Esophagus (tissue), 2 donors: ENCODE data around the gene SLC2A13. TPM values are rescaled to one million over a fixed set of nuclear protein-coding genes. Genes with fewer than 3 reads are reported as not detected.

Experiments
- H3K27ac ChIP-seq, 2 donors: one replicate each; pipeline ENCODE4 v1.5.1; 2013; ENCODE audit warnings: low read depth in 2 of 2, mild to moderate bottlenecking in 2 of 2, inconsistent platforms in 1 of 2, low read length in 1 of 2, moderate library complexity in 1 of 2
- H3K27me3 ChIP-seq, 2 donors: one replicate each; pipeline ENCODE4 v1.6.1; 2013; ENCODE audit warnings: low read length in 2 of 2, control low read depth in 1 of 2, mild to moderate bottlenecking in 1 of 2; ENCODE audit not compliant: insufficient read depth in 2 of 2, control insufficient read depth in 1 of 2
- H3K36me3 ChIP-seq, 2 donors: one replicate each; pipeline ENCODE4 v1.6.1; 2013; ENCODE audit warnings: low read length in 1 of 2; ENCODE audit not compliant: control insufficient read depth in 2 of 2, insufficient read depth in 2 of 2
- H3K4me1 ChIP-seq, 2 donors: one replicate each; pipeline ENCODE4 v1.6.1; 2013; ENCODE audit warnings: low read length in 1 of 2; ENCODE audit not compliant: control insufficient read depth in 2 of 2, insufficient read depth in 2 of 2
- H3K4me3 ChIP-seq, 2 donors: one replicate each; pipeline ENCODE4 v1.5.1; 2013; ENCODE audit warnings: low read length in 2 of 2, mild to moderate bottlenecking in 2 of 2, low read depth in 1 of 2, moderate library complexity in 1 of 2
- H3K9me3 ChIP-seq, 2 donors: one replicate each; pipeline ENCODE4 v1.6.1; 2013; ENCODE audit warnings: mild to moderate bottlenecking in 2 of 2, low read depth in 1 of 2, low read length in 1 of 2, moderate library complexity in 1 of 2; ENCODE audit not compliant: control insufficient read depth in 2 of 2, insufficient read depth in 1 of 2
- WGBS, 2 donors: extraction: QIAGEN DNeasy Blood & Tissue Kit; methylation state at CpG; one replicate each; pipeline ENCODE4 v1.1.7; 2013; 5-methylcytosine and 5-hydroxymethylcytosine counted together
- polyA plus RNA-seq, 2 donors: library from polyadenylated mRNA; stranded (reverse); fragments of 200-250 nt; gene quantifications; one replicate each; pipeline ENCODE4 v1.2.3, GENCODE V29; 2013
- donor health status: healthy with polysubstance abuse.
- donor health status: Bipolar disorder and iron deficiency.

Gene SLC2A13
- polyA plus RNA-seq, 2 donors: 0.84 to 1.0 TPM

GRCh38 chr12:39958377-39958776 lies 147.5 kb downstream of the SLC2A13 start:
- Histone ChIP-seq H3K4me1 (no peaks in the 10 kb centered on the region), H3K36me3 (no peaks in the 10 kb centered on the region), H3K27ac (no peak overlapping the region), H3K27me3 (no peaks in the 10 kb centered on the region), H3K4me3 (no peak overlapping the region), H3K9me3 (no peaks in the 10 kb centered on the region)
- 84 to 89% methylated on average over 3 of the region's 3 CpGs for WGBS, 2 donors

DNA sequence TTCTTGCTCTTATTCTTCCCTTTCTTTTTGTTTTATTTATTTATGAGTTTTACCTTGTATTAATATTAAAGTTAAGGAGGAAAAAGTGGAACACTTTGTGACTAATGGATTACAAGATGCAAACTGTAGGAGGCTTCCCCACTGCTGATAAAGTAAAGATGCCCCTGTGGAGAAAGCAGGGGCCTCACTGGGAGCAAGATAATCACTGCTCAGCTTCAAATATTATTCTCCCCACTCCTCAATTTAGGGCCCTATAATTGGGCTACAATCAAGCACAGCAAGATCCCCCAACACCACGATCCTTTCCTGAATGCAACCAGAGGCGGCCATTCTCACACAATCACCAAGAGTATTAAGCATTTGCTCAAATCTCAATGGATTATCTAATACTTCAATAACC lies 149.2 kb downstream of the SLC2A13 start:
- WGBS, 2 donors: 86 to 93% methylated on average over 2 of the region's 2 CpGs
- Histone ChIP-seq H3K27me3 (no peaks in the 10 kb centered on the region), H3K27ac (no peak overlapping the region), H3K4me3 (no peak overlapping the region), H3K9me3 (no peaks in the 10 kb centered on the region), H3K36me3 (no peaks in the 10 kb centered on the region), H3K4me1 (no peaks in the 10 kb centered on the region)

DNA sequence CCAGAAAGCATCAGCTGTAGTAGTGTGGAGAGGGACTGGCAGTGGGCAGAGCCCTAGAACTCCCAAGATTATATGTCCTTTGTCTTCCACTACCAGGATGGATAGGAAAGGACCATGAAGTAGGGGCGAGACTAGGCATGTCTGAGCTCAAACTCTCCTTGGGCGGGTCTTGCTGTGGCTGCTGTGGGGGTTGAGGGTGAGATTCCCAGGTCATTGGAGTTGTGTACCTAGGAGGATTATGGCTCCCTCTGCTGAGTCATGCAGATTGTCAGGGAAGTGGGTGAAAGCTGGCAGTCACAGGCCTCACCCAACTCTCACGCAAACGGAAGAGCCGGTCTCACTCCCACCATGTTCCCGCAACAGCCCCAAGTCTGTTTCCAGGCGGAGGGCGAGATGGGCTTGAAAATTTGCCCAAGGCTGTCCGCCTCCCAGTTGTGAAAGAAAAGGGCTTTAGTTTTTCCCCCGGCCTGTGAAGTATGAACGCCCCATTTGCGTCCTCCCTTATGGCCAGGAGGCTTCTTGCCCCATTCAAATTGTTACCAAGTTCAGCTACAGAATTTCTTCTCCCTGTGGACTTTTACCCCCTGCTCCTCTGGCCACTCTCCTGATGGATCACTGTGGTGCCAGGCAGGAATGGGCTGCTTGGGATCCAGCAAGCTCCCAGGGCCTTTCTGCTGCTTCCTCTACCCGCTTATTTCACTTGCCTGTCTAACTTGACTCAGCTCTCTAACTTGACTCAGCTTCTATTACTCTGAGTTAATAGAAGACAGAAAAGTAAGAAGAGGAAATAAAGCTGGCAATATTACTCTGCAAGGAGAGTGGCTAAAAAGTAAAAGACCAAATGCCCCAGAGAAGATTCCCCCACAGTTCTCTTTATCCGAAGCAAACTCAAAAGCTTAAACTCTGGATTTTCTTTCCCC lies 159.3 kb downstream of the SLC2A13 start:
- 95% methylated on average over 14 of the region's 14 CpGs for WGBS, 2 donors

GRCh38 chr12:39937119-39937518 lies 168.8 kb downstream of the SLC2A13 start:
- Histone ChIP-seq H3K4me1 (no peaks in the 10 kb centered on the region), H3K4me3 (no peak overlapping the region), H3K27ac (no peak overlapping the region), H3K27me3 (no peaks in the 10 kb centered on the region), H3K9me3 (no peaks in the 10 kb centered on the region), H3K36me3 (no peaks in the 10 kb centered on the region)
- WGBS, 2 donors: 75 to 98% methylated on average over 1 of the region's 1 CpG

More for the DNA sequence above, 159.3 kb downstream of the SLC2A13 start:
- H3K27me3 ChIP-seq: no peaks in the 10 kb centered on the region
- H3K27ac ChIP-seq: no peak overlapping the region
- H3K4me3 ChIP-seq: no peak overlapping the region
- H3K9me3 ChIP-seq: peaks cover 0 to 3% of the 10 kb centered on the region in 2 donors
- no peaks in the 10 kb centered on the region for H3K36me3 ChIP-seq
- H3K4me1 ChIP-seq: peaks cover 0 to 3% of the 10 kb centered on the region in 2 donors

GRCh38 chr12:39935839-39936238 lies 170.0 kb downstream of the SLC2A13 start:
- Histone ChIP-seq H3K27me3 (no peaks in the 10 kb centered on the region), H3K36me3 (no peaks in the 10 kb centered on the region), H3K4me1 (no peaks in the 10 kb centered on the region), H3K4me3 (no peak overlapping the region), H3K9me3 (no peaks in the 10 kb centered on the region), H3K27ac (no peak overlapping the region)
- 91 to 94% methylated on average over 2 of the region's 2 CpGs for WGBS, 2 donors

- 75 to 81% methylated on average over 1 of the region's 1 CpG for WGBS, 2 donors
- Histone ChIP-seq H3K9me3 (no peaks in the 10 kb centered on the region), H3K36me3 (no peaks in the 10 kb centered on the region), H3K4me3 (no peak overlapping the region), H3K27me3 (no peaks in the 10 kb centered on the region), H3K4me1 (no peaks in the 10 kb centered on the region), H3K27ac (no peak overlapping the region)
Measured at GRCh38 chr12:39935275-39935674, 170.6 kb downstream of the SLC2A13 start.

DNA sequence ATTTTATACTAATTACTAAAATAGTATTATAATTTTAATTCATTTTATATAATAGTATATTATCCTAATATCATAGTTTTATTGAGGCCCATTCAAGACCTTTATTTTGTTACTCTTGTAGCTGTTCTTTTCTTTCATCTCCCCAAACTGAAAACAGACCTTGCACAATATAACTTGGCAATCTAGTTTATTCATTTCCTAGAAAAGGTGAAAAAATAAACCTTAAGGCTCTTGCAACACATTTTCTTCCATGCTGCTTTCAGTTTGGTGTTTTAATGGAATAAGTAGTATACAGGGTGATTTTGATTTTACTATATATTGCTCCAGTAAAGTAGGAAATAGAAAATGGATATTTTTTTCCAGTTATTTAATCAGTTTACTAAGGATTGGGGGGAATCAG lies 174.0 kb downstream of the SLC2A13 start:
- Histone ChIP-seq H3K4me3 (no peak overlapping the region), H3K27me3 (no peaks in the 10 kb centered on the region), H3K4me1 (no peaks in the 10 kb centered on the region), H3K36me3 (no peaks in the 10 kb centered on the region), H3K9me3 (no peaks in the 10 kb centered on the region), H3K27ac (no peak overlapping the region)

GRCh38 chr12:39931231-39931630 lies 174.7 kb downstream of the SLC2A13 start:
- Histone ChIP-seq H3K4me3 (no peak overlapping the region), H3K27ac (no peak overlapping the region), H3K9me3 (no peaks in the 10 kb centered on the region), H3K36me3 (no peaks in the 10 kb centered on the region), H3K4me1 (no peaks in the 10 kb centered on the region), H3K27me3 (no peaks in the 10 kb centered on the region)
- WGBS, 2 donors: 58 to 64% methylated on average over 4 of the region's 4 CpGs

DNA sequence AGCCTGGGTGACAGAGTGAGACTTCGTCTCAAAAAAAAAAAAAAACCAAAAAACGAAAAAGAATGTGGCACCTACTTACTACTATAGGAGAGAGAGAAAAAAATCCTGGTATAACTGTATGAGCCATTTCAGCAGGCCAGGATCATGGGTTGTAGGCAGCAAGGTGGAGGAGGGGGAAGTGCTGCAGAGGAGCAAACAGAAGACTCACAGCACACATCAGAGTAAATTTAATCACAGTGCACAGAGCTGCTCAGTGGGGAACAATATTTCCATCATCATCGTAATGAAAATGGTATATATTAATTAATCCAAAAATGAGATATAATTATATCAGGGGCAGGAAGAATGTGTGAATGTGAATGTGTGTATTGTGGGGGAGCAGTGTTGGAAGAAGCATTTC lies 175.8 kb downstream of the SLC2A13 start:
- no peak overlapping the region for H3K4me3 ChIP-seq
- no peaks in the 10 kb centered on the region for H3K4me1 ChIP-seq
- H3K27ac ChIP-seq: no peak overlapping the region
- no peaks in the 10 kb centered on the region for H3K36me3 ChIP-seq
- H3K9me3 ChIP-seq: no peaks in the 10 kb centered on the region
- no peaks in the 10 kb centered on the region for H3K27me3 ChIP-seq
- WGBS, 2 donors: 81 to 85% methylated on average over 3 of the region's 3 CpGs
